Gastrocnemius medialis (tissue), 4 donors: ENCODE results near the gene CHDH.

Experiments
- POLR2A ChIP-seq, 2 donors: fragments of 450-650 bp; IDR thresholded peaks; one replicate each; pipeline ENCODE4 v1.6.1; 2017; ENCODE audit warnings: antibody characterized with exemption in 2 of 2, mild to moderate bottlenecking in 2 of 2, moderate library complexity in 2 of 2
- TF ChIP-seq, protein P1 (sequence below), 5 experiments: fragments of 450-650 bp in 3 of 5; fragments of 200-600 bp in 2 of 5; sonication (generic) in 2 of 5; IDR thresholded peaks in 4 of 5; conservative IDR thresholded peaks in 1 of 5; 1 replicate in 4 of 5; 2 replicates in 1 of 5; pipeline ENCODE4 v1.5.1; 2016 to 2019; ENCODE audit warnings: antibody characterized with exemption in 5 of 5, mild to moderate bottlenecking in 3 of 5, moderate library complexity in 3 of 5

GRCh38 chr3:53841296-53841695 is 4.9 kb downstream of the CHDH start:
- TF ChIP-seq, protein P1, sequence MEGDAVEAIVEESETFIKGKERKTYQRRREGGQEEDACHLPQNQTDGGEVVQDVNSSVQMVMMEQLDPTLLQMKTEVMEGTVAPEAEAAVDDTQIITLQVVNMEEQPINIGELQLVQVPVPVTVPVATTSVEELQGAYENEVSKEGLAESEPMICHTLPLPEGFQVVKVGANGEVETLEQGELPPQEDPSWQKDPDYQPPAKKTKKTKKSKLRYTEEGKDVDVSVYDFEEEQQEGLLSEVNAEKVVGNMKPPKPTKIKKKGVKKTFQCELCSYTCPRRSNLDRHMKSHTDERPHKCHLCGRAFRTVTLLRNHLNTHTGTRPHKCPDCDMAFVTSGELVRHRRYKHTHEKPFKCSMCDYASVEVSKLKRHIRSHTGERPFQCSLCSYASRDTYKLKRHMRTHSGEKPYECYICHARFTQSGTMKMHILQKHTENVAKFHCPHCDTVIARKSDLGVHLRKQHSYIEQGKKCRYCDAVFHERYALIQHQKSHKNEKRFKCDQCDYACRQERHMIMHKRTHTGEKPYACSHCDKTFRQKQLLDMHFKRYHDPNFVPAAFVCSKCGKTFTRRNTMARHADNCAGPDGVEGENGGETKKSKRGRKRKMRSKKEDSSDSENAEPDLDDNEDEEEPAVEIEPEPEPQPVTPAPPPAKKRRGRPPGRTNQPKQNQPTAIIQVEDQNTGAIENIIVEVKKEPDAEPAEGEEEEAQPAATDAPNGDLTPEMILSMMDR (IDR thresholded peaks at IDR 0.05 in 4 of 5, conservative IDR thresholded peaks at IDR 0.05 in 1 of 5), result no peak
- no peak for TF ChIP-seq POLR2A (IDR thresholded peaks at IDR 0.05)
